T-cell (primary cell): ENCODE results near the gene CARMIL1. TPM values are rescaled to one million over a fixed set of nuclear protein-coding genes. Genes with fewer than 3 reads are reported as not detected.

Experiments used
- ATAC-seq, 4 experiments: fragments of 200-7000 bp in 3 of 4; fragments of 150-1000 bp in 1 of 4; cut with Tn5 transposase; replicated peaks in 1 of 4; 1 replicate in 3 of 4; 2 replicates in 1 of 4; pipeline ENCODE4 v1.10.0; 2021; ENCODE audit warnings: moderate library complexity in 3 of 4, mild to moderate bottlenecking in 2 of 4, moderate number of reproducible peaks in 1 of 4
- CTCF ChIA-PET, 2 donors: fragments of 300-600 bp; sonication (Branson Sonifier 250); formaldehyde crosslinking; loops; one replicate each; lab custom pipeline; 2022; ENCODE audit warnings: antibody characterized with exemption in 2 of 2; lab: Charles Lee
- POLR2A ChIA-PET, 2 donors: fragments of 300-600 bp; sonication (Branson Sonifier 250); formaldehyde crosslinking; loops; one replicate each; lab custom pipeline; 2022; ENCODE audit warnings: antibody characterized with exemption in 2 of 2; lab: Charles Lee
- DNase-seq, 35 experiments: peaks; one replicate each; pipeline versions ENCODE4 v3.0.0 to v3.0.0-alpha.2; 2013 to 2023
- H3K27ac ChIP-seq: one replicate; pipeline ENCODE4 v1.5.1; 2013; ENCODE audit warnings: low read length
- H3K27me3 ChIP-seq, 2 experiments: replicated peaks in 1 of 2; 1 replicate in 1 of 2; 2 replicates in 1 of 2; pipeline versions ENCODE4 v1.6.1 to v1.7.0; 2013; ENCODE audit warnings: low read length in 1 of 2, mixed read lengths in 1 of 2; ENCODE audit not compliant: control insufficient read depth in 2 of 2, insufficient read depth in 2 of 2; ENCODE audit errors: extremely low read depth in 1 of 2
- H3K36me3 ChIP-seq, 2 donors: 1 replicate in 1 of 2; 2 replicates in 1 of 2; pipeline versions ENCODE4 v1.6.1 to v1.7.0; 2013; ENCODE audit warnings: low read length in 1 of 2; ENCODE audit not compliant: control insufficient read depth in 2 of 2, insufficient read depth in 1 of 2; ENCODE audit errors: extremely low read depth in 1 of 2
- H3K4me1 ChIP-seq, 2 experiments: 1 replicate in 1 of 2; 2 replicates in 1 of 2; pipeline versions ENCODE4 v1.6.1 to v1.7.0; 2013; ENCODE audit warnings: low read length in 2 of 2, mixed read lengths in 1 of 2; ENCODE audit not compliant: insufficient read depth in 2 of 2, control insufficient read depth in 1 of 2; ENCODE audit errors: extremely low read depth in 1 of 2
- H3K4me3 ChIP-seq, 2 donors: 1 replicate in 1 of 2; 2 replicates in 1 of 2; pipeline versions ENCODE4 v1.5.1 to v1.7.0; 2013; ENCODE audit warnings: mild to moderate bottlenecking in 2 of 2, low read length in 1 of 2, moderate library complexity in 1 of 2; ENCODE audit not compliant: control insufficient read depth in 1 of 2; ENCODE audit errors: extremely low read depth in 1 of 2
- H3K9me3 ChIP-seq: 2 replicates; pipeline ENCODE4 v1.7.0; 2013
- H3K27ac Mint-ChIP-seq, 2 donors: one replicate each; pipeline ENCODE4 v1.8.0; 2020 to 2021; ENCODE audit warnings: mild to moderate bottlenecking in 2 of 2, mixed read lengths in 2 of 2
- H3K27me3 Mint-ChIP-seq, 2 donors: one replicate each; pipeline ENCODE4 v1.8.0; 2021 to 2022; ENCODE audit warnings: mixed read lengths in 2 of 2
- H3K36me3 Mint-ChIP-seq: one replicate; pipeline ENCODE4 v1.8.0; 2021; ENCODE audit warnings: mixed read lengths
- H3K4me1 Mint-ChIP-seq, 3 donors: one replicate each; pipeline ENCODE4 v1.8.0; 2020 to 2022; ENCODE audit warnings: mixed read lengths in 3 of 3, mild to moderate bottlenecking in 1 of 3
- H3K4me3 Mint-ChIP-seq, 3 donors: one replicate each; pipeline ENCODE4 v1.8.0; 2020 to 2022; ENCODE audit warnings: mild to moderate bottlenecking in 3 of 3, mixed read lengths in 3 of 3, moderate library complexity in 3 of 3
- H3K9me3 Mint-ChIP-seq, 3 donors: one replicate each; pipeline ENCODE4 v1.8.0; 2020 to 2022; ENCODE audit warnings: mixed read lengths in 3 of 3
- WGBS: methylation state at CpG from one replicate; pipeline ENCODE4 v1.1.5; 2013; ENCODE audit warnings: missing lambda C conversion rate; ENCODE audit not compliant: insufficient coverage; 5-methylcytosine and 5-hydroxymethylcytosine counted together
- total RNA-seq, 35 experiments: library from RNA in 6 of 35; stranded (reverse) in 6 of 35; fragments of 120-200 nt in 1 of 35; gene quantifications; one replicate each; pipeline versions ENCODE4 v1.2.1 to v1.2.4 and lab custom pipeline; 2013 to 2026

Gene CARMIL1
- total RNA-seq, 5 donors from 2014 or later (not counting 1 experiment from before 2014, with no cell fraction given): 4.0 to 11.6 (median 6.1) TPM

GRCh38 chr6:25655723-25656122 lies 376.5 kb downstream of the CARMIL1 start:
- no peak overlapping the region for H3K4me3 ChIP-seq
- no peaks in the 10 kb centered on the region for H3K4me1 ChIP-seq
- H3K27me3 Mint-ChIP-seq: peaks cover 52 to 59% of the 10 kb centered on the region in 2 donors
- H3K9me3 Mint-ChIP-seq: no peaks in the 10 kb centered on the region
- ATAC-seq (no peak), DNase-seq (no peak)
- H3K36me3 ChIP-seq: no peaks in the 10 kb centered on the region
- no peak overlapping the region for H3K4me3 Mint-ChIP-seq
- peaks cover 8 to 12% of the 10 kb centered on the region in 2 experiments for H3K27me3 ChIP-seq
- WGBS: no CpG with 5 or more reads among the region's 1 CpG
- ChIA-PET CTCF (no interaction called here), POLR2A (no interaction called here)
- H3K4me1 Mint-ChIP-seq: peaks cover 0 to 3% (median 0%) of the 10 kb centered on the region in 3 donors
- H3K36me3 Mint-ChIP-seq: no peaks in the 10 kb centered on the region
- H3K9me3 ChIP-seq: no peaks in the 10 kb centered on the region
- H3K27ac Mint-ChIP-seq: no peak overlapping the region
- no peak overlapping the region for H3K27ac ChIP-seq

- Histone ChIP-seq H3K27me3 (peaks cover 2 to 4% of the 10 kb centered on the region in 2 experiments), H3K4me3 (no peak overlapping the region), H3K4me1 (no peaks in the 10 kb centered on the region), H3K27ac (no peak overlapping the region), H3K36me3 (no peaks in the 10 kb centered on the region), H3K9me3 (no peaks in the 10 kb centered on the region)
- H3K4me1 Mint-ChIP-seq: no peaks in the 10 kb centered on the region
- H3K9me3 Mint-ChIP-seq: no peaks in the 10 kb centered on the region
- CTCF ChIA-PET: no interaction called here
- no peaks in the 10 kb centered on the region for H3K36me3 Mint-ChIP-seq
- ATAC-seq (no peak), DNase-seq (no peak)
- H3K27ac Mint-ChIP-seq: no peak overlapping the region
- peaks cover 40 to 42% of the 10 kb centered on the region in 2 donors for H3K27me3 Mint-ChIP-seq
- WGBS: 20% methylated on average over 1 of the region's 4 CpGs
- POLR2A ChIA-PET: no interaction called here
- H3K4me3 Mint-ChIP-seq: no peak overlapping the region
These were observed 380.6 kb downstream of the CARMIL1 start for GRCh38 chr6:25659633-25660368.

GRCh38 chr6:25660512-25660911 lies 381.3 kb downstream of the CARMIL1 start:
- no peaks in the 10 kb centered on the region for H3K4me1 ChIP-seq
- Mint-ChIP-seq H3K27me3 (peaks cover 40 to 41% of the 10 kb centered on the region in 2 donors), H3K27ac (no peak overlapping the region), H3K4me3 (no peak overlapping the region), H3K4me1 (no peaks in the 10 kb centered on the region), H3K36me3 (no peaks in the 10 kb centered on the region), H3K9me3 (no peaks in the 10 kb centered on the region)
- DNase-seq (no peak), ATAC-seq (no peak)
- H3K27me3 ChIP-seq: peaks cover 2 to 5% of the 10 kb centered on the region in 2 experiments
- ChIA-PET CTCF (no interaction called here), POLR2A (no interaction called here)
- H3K4me3 ChIP-seq: no peak overlapping the region
- H3K36me3 ChIP-seq: no peaks in the 10 kb centered on the region
- no peaks in the 10 kb centered on the region for H3K9me3 ChIP-seq
- no peak overlapping the region for H3K27ac ChIP-seq

- POLR2A ChIA-PET: no interaction called here
These were observed 382.1 kb downstream of the CARMIL1 start for GRCh38 chr6:25661129-25661779.

GRCh38 chr6:25665455-25665854 lies 386.3 kb downstream of the CARMIL1 start:
- H3K4me1 ChIP-seq: no peaks in the 10 kb centered on the region
- H3K27ac Mint-ChIP-seq: no peak overlapping the region
- peaks cover 2 to 5% of the 10 kb centered on the region in 2 experiments for H3K27me3 ChIP-seq
- peaks cover 21 to 31% of the 10 kb centered on the region in 2 donors for H3K27me3 Mint-ChIP-seq
- no peak overlapping the region for H3K4me3 Mint-ChIP-seq
- ChIA-PET CTCF (no interaction called here), POLR2A (no interaction called here)
- no peak overlapping the region for H3K27ac ChIP-seq
- 100% methylated on average over 1 of the region's 4 CpGs for WGBS
- DNase-seq (no peak), ATAC-seq (no peak)
- H3K9me3 Mint-ChIP-seq: no peaks in the 10 kb centered on the region
- H3K4me1 Mint-ChIP-seq: no peaks in the 10 kb centered on the region
- H3K9me3 ChIP-seq: no peaks in the 10 kb centered on the region
- no peak overlapping the region for H3K4me3 ChIP-seq
- no peaks in the 10 kb centered on the region for H3K36me3 ChIP-seq
- no peaks in the 10 kb centered on the region for H3K36me3 Mint-ChIP-seq

More at GRCh38 chr6:25661129-25661779, 382.1 kb downstream of the CARMIL1 start:
- no peak for DNase-seq
- Histone ChIP-seq H3K9me3 (no peaks in the 10 kb centered on the region), H3K27me3 (peaks cover 2 to 5% of the 10 kb centered on the region in 2 experiments), H3K36me3 (no peaks in the 10 kb centered on the region), H3K4me3 (no peak overlapping the region), H3K27ac (no peak overlapping the region), H3K4me1 (no peaks in the 10 kb centered on the region)
- WGBS: 88% methylated on average over 3 of the region's 5 CpGs
- no peak overlapping the region for H3K27ac Mint-ChIP-seq
- peaks cover 35 to 42% of the 10 kb centered on the region in 2 donors for H3K27me3 Mint-ChIP-seq
- no peaks in the 10 kb centered on the region for H3K36me3 Mint-ChIP-seq
- ATAC-seq: no peak
- H3K9me3 Mint-ChIP-seq: no peaks in the 10 kb centered on the region
- H3K4me1 Mint-ChIP-seq: no peaks in the 10 kb centered on the region
- no peak overlapping the region for H3K4me3 Mint-ChIP-seq
- CTCF ChIA-PET: no interaction called here

- POLR2A ChIA-PET: no interaction called here
- no peak overlapping the region for H3K4me3 ChIP-seq
- Mint-ChIP-seq H3K36me3 (no peaks in the 10 kb centered on the region), H3K27me3 (peaks cover 14 to 29% of the 10 kb centered on the region in 2 donors), H3K4me1 (no peaks in the 10 kb centered on the region), H3K9me3 (no peaks in the 10 kb centered on the region), H3K27ac (no peak overlapping the region), H3K4me3 (no peak overlapping the region)
- no peak for DNase-seq
- no peaks in the 10 kb centered on the region for H3K36me3 ChIP-seq
- peaks cover 0 to 11% of the 10 kb centered on the region in 2 experiments for H3K27me3 ChIP-seq
- no peaks in the 10 kb centered on the region for H3K9me3 ChIP-seq
- ATAC-seq: no peak
- WGBS: 85% methylated on average over 4 of the region's 5 CpGs
- H3K27ac ChIP-seq: no peak overlapping the region
- CTCF ChIA-PET: interaction anchor here in 1 of 2 donors (1.2 kb wide), 1 partner anchor 232 kb away, joined by 5 read pairs; no protein-coding TSS in a partner anchor
- no peaks in the 10 kb centered on the region for H3K4me1 ChIP-seq
These were observed 390.2 kb downstream of the CARMIL1 start for GRCh38 chr6:25669413-25669812.
